H9 (cell line): ENCODE results near the gene PPFIBP2. TPM values are rescaled to one million over a fixed set of nuclear protein-coding genes. Genes with fewer than 3 reads are reported as not detected.

Experiments
- DNase-seq: peaks from one replicate; pipeline ENCODE4 v3.0.0-alpha.2; 2017
- H2AFZ ChIP-seq: one replicate; pipeline ENCODE4 v1.6.1; 2013; ENCODE audit warnings: mild to moderate bottlenecking, low read length, control low read depth, moderate library complexity
- H2AK5ac ChIP-seq: 2 replicates; pipeline ENCODE4 v1.6.1; 2013; ENCODE audit warnings: low read length, control low read depth, mixed read lengths; ENCODE audit not compliant: insufficient read length
- H2BK120ac ChIP-seq: one replicate; pipeline ENCODE4 v1.6.1; 2013; ENCODE audit warnings: low read depth, mild to moderate bottlenecking, low read length, control low read depth, inconsistent platforms; ENCODE audit not compliant: poor library complexity, severe bottlenecking
- H2BK12ac ChIP-seq: 2 replicates; pipeline ENCODE4 v1.6.1; 2013; ENCODE audit warnings: low read length, control low read depth, mixed read lengths, low read depth; ENCODE audit not compliant: insufficient read length
- H2BK15ac ChIP-seq: 2 replicates; pipeline ENCODE4 v1.6.1; 2013; ENCODE audit warnings: low read depth, low read length, control low read depth
- H2BK20ac ChIP-seq: one replicate; pipeline ENCODE4 v1.6.1; 2013; ENCODE audit warnings: low read depth, mild to moderate bottlenecking, low read length, control low read depth, inconsistent platforms; ENCODE audit not compliant: poor library complexity, severe bottlenecking
- H2BK5ac ChIP-seq: 2 replicates; pipeline ENCODE4 v1.6.1; 2013; ENCODE audit warnings: low read length, control low read depth, mixed read lengths; ENCODE audit not compliant: insufficient read length
- H3K14ac ChIP-seq: 2 replicates; pipeline ENCODE4 v1.6.1; 2013; ENCODE audit warnings: low read length, control low read depth; ENCODE audit not compliant: insufficient read depth
- H3K18ac ChIP-seq: 2 replicates; pipeline ENCODE4 v1.6.1; 2013; ENCODE audit warnings: low read depth, mild to moderate bottlenecking, mixed read lengths, low read length, control low read depth; ENCODE audit not compliant: insufficient read length
- H3K23ac ChIP-seq: 2 replicates; pipeline ENCODE4 v1.6.1; 2013; ENCODE audit warnings: low read length, control low read depth, mixed read lengths, low read depth; ENCODE audit not compliant: insufficient read length
- H3K23me2 ChIP-seq: 2 replicates; pipeline ENCODE4 v1.6.1; 2013; ENCODE audit warnings: low read depth, mild to moderate bottlenecking, mixed read lengths, low read length, control low read depth; ENCODE audit not compliant: insufficient read length, poor library complexity, severe bottlenecking
- H3K27ac ChIP-seq: 2 replicates; pipeline ENCODE4 v1.5.1; 2013; ENCODE audit warnings: low read length, control low read depth, mixed read lengths, low read depth; ENCODE audit not compliant: insufficient read length
- H3K27me3 ChIP-seq: 2 replicates; pipeline ENCODE4 v1.6.1; 2013; ENCODE audit warnings: low read length, control low read depth, inconsistent platforms; ENCODE audit not compliant: insufficient read depth
- H3K4ac ChIP-seq: 2 replicates; pipeline ENCODE4 v1.6.1; 2013; ENCODE audit warnings: low read depth, mild to moderate bottlenecking, control low read depth, inconsistent platforms, low read length, moderate library complexity
- H3K4me1 ChIP-seq: 2 replicates; pipeline ENCODE4 v1.6.1; 2013; ENCODE audit warnings: low read length, control low read depth, inconsistent platforms; ENCODE audit not compliant: insufficient read depth
- H3K4me2 ChIP-seq: 2 replicates; pipeline ENCODE4 v1.6.1; 2013; ENCODE audit warnings: low read length, control low read depth, mixed read lengths; ENCODE audit not compliant: insufficient read length, insufficient read depth
- H3K56ac ChIP-seq: 2 replicates; pipeline ENCODE4 v1.6.1; 2013; ENCODE audit warnings: low read depth, mild to moderate bottlenecking, mixed read lengths, low read length, control low read depth; ENCODE audit not compliant: insufficient read length
- H3K79me1 ChIP-seq: 2 replicates; pipeline ENCODE4 v1.6.1; 2013; ENCODE audit warnings: low read depth, mild to moderate bottlenecking, moderate library complexity, low read length, control low read depth, inconsistent platforms; ENCODE audit not compliant: insufficient read depth, poor library complexity, severe bottlenecking
- H3K79me2 ChIP-seq: 2 replicates; pipeline ENCODE4 v1.6.1; 2013; ENCODE audit warnings: low read length, control low read depth, inconsistent platforms; ENCODE audit not compliant: insufficient read depth
- H3K9ac ChIP-seq: 2 replicates; pipeline ENCODE4 v1.6.1; 2013; ENCODE audit warnings: low read length, control low read depth, mixed read lengths; ENCODE audit not compliant: insufficient read length; ENCODE audit errors: extremely low read depth
- H3K9me3 ChIP-seq: one replicate; pipeline ENCODE4 v1.6.1; 2013; ENCODE audit warnings: low read depth, low read length, inconsistent platforms; ENCODE audit not compliant: control insufficient read depth
- H3T11ph ChIP-seq: one replicate; pipeline ENCODE4 v1.6.1; 2013; ENCODE audit warnings: mild to moderate bottlenecking, low read length, control low read depth, inconsistent platforms
- H4K20me1 ChIP-seq: one replicate; pipeline ENCODE4 v1.6.1; 2013; ENCODE audit not compliant: control insufficient read depth, insufficient read length, insufficient read depth
- H4K5ac ChIP-seq: 2 replicates; pipeline ENCODE4 v1.6.1; 2013; ENCODE audit warnings: low read depth, mild to moderate bottlenecking, mixed read lengths, low read length, control low read depth; ENCODE audit not compliant: insufficient read length
- H4K8ac ChIP-seq: replicated peaks from 2 replicates; pipeline ENCODE4 v1.6.1; 2013; ENCODE audit warnings: low read length, control low read depth, mixed read lengths, low read depth; ENCODE audit not compliant: insufficient read length
- H4K91ac ChIP-seq: 2 replicates; pipeline ENCODE4 v1.6.1; 2013; ENCODE audit warnings: low read depth, mild to moderate bottlenecking, moderate library complexity, mixed read lengths, low read length, control low read depth; ENCODE audit not compliant: insufficient read length
- H3K27ac Mint-ChIP-seq, 3 experiments: 2 replicates in 2 of 3; 3 replicates in 1 of 3; pipeline ENCODE4 v1.8.0; 2020 to 2021; ENCODE audit warnings: mixed read lengths in 3 of 3, mild to moderate bottlenecking in 1 of 3, moderate library complexity in 1 of 3
- H3K27me3 Mint-ChIP-seq: 2 replicates; pipeline ENCODE4 v1.8.0; 2021; ENCODE audit warnings: low read depth, mild to moderate bottlenecking, moderate library complexity, mixed read lengths
- H3K36me3 Mint-ChIP-seq, 3 experiments: 2 replicates in 2 of 3; 3 replicates in 1 of 3; pipeline ENCODE4 v1.8.0; 2020 to 2021; ENCODE audit warnings: low read depth in 3 of 3, mixed read lengths in 3 of 3; ENCODE audit not compliant: insufficient read depth in 1 of 3
- H3K4me1 Mint-ChIP-seq, 2 experiments: 2 replicates each; pipeline ENCODE4 v1.8.0; 2020; ENCODE audit warnings: mixed read lengths in 2 of 2
- H3K4me3 Mint-ChIP-seq, 2 experiments: 2 replicates in 1 of 2; 3 replicates in 1 of 2; pipeline ENCODE4 v1.8.0; 2020 to 2021; ENCODE audit warnings: mild to moderate bottlenecking in 2 of 2, mixed read lengths in 2 of 2, moderate library complexity in 1 of 2
- H3K9me3 Mint-ChIP-seq, 2 experiments: 2 replicates in 1 of 2; 3 replicates in 1 of 2; pipeline ENCODE4 v1.8.0; 2020; ENCODE audit warnings: mild to moderate bottlenecking in 2 of 2, mixed read lengths in 2 of 2, moderate library complexity in 1 of 2
- CTCF ChIP-seq: fragments of 200-600 bp; sonication (generic); conservative IDR thresholded peaks from 3 replicates; pipeline ENCODE4 v1.8.0; 2021; ENCODE audit warnings: antibody characterized with exemption, mild to moderate bottlenecking
- WGBS: extraction: QIAGEN DNeasy Blood & Tissue Kit; methylation state at CpG from one replicate; pipeline ENCODE4 v1.1.7; 2013; ENCODE audit warnings: missing lambda C conversion rate, low lambda C conversion rate, mixed read lengths; ENCODE audit not compliant: insufficient read length; ENCODE audit errors: extremely low coverage; 5-methylcytosine and 5-hydroxymethylcytosine counted together
- total RNA-seq: library from RNA; stranded (reverse); gene quantifications from 2 replicates; pipeline ENCODE4 v1.2.1, GENCODE V29; 2021

The PPFIBP2 gene
- total RNA-seq, 1 experiment from 2014 or later, result 8.3 TPM

- no peak overlapping the region for H3K23ac ChIP-seq
- H2BK5ac ChIP-seq, result no peak overlapping the region
- H4K91ac ChIP-seq, result no peak overlapping the region
- H3K79me2 ChIP-seq, result no peaks in the 10 kb centered on the region
- H2BK120ac ChIP-seq, result peak overlapping the region; percentile 44
- H3K9ac ChIP-seq, result no peak overlapping the region
- peaks cover 13% of the 10 kb centered on the region; the same call in 1 of the 2 replicates for H3K27me3 Mint-ChIP-seq
- no peak overlapping the region for H2AK5ac ChIP-seq
- no peaks in the 10 kb centered on the region for H4K20me1 ChIP-seq
- H3K4ac ChIP-seq, result no peak overlapping the region
- no peaks in the 10 kb centered on the region for H3K36me3 Mint-ChIP-seq
- H2BK20ac ChIP-seq, result no peak overlapping the region
- H3T11ph ChIP-seq, result no peak overlapping the region
- no peak overlapping the region for H3K14ac ChIP-seq
- no peaks in the 10 kb centered on the region for H3K79me1 ChIP-seq
- H4K8ac ChIP-seq, result no peak overlapping the region
- H3K4me1 Mint-ChIP-seq, result peaks cover 13 to 18% of the 10 kb centered on the region in 2 experiments
- no CpG with 5 or more reads among the region's 5 CpGs for WGBS
- no peaks in the 10 kb centered on the region for H3K27me3 ChIP-seq
- H3K27ac ChIP-seq, result no peak overlapping the region
- H3K27ac Mint-ChIP-seq, result no peak overlapping the region
- H3K4me1 ChIP-seq, result no peaks in the 10 kb centered on the region
- no peak overlapping the region for H3K56ac ChIP-seq
- no peak overlapping the region for H4K5ac ChIP-seq
- no peak for TF ChIP-seq CTCF
- no peak overlapping the region for H2BK15ac ChIP-seq
- no peak overlapping the region for H3K18ac ChIP-seq
- no peak overlapping the region for H2BK12ac ChIP-seq
- no peaks in the 10 kb centered on the region for H3K23me2 ChIP-seq
- no peaks in the 10 kb centered on the region; a peak in 1 of 5 replicates for H3K9me3 Mint-ChIP-seq
- no peak overlapping the region for H2AFZ ChIP-seq
- no peak for DNase-seq
- no peak overlapping the region for H3K4me2 ChIP-seq
- H3K9me3 ChIP-seq, result no peaks in the 10 kb centered on the region
- H3K4me3 Mint-ChIP-seq, result no peak overlapping the region
Measured at GRCh38 chr11:7696424-7696823, 182.6 kb downstream of the PPFIBP2 start.

Other genes with a start within 250 kb of the PPFIBP2 start
- gene OLFML1, start 28.5 kb upstream of the PPFIBP2 start, total RNA-seq, result not detected in 2 replicates
- 44.5 and 48.0 TPM in 2 replicates for gene CYB5R2, start 159.5 kb downstream of the PPFIBP2 start, total RNA-seq
- 0.44 and 0.46 TPM in 2 replicates for gene OVCH2, start 192.5 kb downstream of the PPFIBP2 start, total RNA-seq